AG08396 (cell line): ENCODE measurements around the gene EIF2AK2.

ENCODE experiments used
- DNase-seq: peaks from one replicate; pipeline ENCODE4 v3.0.0; 2012; ENCODE audit warnings: low spot score, mixed read lengths

Gene EIF2AK2

DNA sequence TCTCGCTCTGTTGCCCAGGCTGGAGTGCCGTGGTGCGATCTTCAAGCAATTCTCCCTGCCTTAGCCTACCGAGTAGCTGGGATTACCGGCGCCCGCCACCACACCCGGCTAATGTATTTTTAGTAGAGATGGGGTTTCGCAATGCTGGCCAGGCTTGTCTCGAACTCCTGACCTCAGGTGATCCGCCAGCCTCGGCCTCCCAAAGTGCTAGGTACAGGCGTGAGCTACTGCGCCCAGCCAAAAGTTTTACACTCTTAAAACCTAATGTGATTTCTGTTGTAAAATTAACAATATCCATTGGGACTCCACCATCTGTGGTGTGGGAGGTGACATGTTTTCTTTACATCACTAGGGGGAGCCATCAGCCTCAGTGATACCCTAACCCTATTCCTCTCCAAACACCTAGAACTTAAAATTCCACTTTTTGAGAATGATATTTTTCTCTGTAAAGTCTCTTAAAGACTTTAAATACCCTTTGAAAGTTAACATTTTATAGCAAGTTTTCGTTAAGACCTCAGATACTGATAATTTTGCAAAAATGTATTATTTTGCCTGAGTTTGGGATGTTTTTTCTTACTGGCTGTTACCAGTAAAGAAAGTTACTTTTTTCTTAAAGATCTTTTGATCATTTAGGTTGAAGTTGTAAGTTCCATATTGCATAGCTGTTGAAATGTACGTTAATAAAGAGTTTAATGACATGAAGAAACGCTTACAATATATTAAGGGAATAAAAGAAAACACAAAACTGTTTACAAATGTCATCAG is 11.6 kb upstream of the EIF2AK2 start:
- peak; percentile 64 for DNase-seq

DNA sequence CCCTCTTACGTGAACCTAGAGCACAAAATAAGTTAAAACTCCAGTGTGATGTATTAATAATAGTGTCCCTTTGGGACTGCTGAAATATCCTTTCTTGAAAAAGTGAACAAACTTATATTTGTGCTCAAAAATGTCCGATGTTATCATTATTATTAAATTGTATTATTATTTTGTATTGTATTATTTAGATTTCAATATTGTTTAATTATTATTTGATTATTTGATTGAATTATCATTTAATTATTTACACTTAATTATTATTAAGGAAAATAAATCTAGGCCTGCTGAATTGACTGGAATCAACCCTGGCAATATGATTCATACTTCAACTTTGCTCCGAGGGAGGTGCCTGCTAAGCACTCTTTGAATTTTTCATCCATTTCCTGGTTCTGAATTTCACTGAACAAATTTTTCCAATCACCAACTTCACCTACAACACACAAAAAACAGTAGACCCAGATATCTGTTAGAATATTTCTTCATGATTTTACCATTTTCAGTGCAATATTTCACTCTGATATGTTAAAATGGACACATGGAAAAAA is 10.9 kb upstream of the EIF2AK2 start:
- peak; percentile 28 for DNase-seq

DNA sequence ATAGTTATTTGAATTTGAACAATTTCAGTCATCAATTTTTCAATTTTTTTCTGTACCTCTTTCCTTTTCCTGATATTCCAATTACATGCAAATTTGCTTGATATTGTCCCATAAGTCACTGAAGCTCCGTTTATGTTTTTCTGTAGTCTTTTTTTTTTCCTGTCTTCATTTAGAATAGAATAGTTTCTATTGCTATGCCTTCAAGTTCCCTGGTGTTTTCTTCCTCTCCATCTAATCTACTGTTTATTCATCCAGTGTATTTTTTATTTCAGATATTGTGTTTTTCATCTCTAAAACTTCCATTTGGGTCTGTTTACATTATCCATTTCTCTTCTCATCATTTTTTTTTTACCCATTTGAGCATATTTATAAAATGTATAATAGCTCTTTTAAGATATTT is 8.0 kb upstream of the EIF2AK2 start:
- no peak for DNase-seq

DNA sequence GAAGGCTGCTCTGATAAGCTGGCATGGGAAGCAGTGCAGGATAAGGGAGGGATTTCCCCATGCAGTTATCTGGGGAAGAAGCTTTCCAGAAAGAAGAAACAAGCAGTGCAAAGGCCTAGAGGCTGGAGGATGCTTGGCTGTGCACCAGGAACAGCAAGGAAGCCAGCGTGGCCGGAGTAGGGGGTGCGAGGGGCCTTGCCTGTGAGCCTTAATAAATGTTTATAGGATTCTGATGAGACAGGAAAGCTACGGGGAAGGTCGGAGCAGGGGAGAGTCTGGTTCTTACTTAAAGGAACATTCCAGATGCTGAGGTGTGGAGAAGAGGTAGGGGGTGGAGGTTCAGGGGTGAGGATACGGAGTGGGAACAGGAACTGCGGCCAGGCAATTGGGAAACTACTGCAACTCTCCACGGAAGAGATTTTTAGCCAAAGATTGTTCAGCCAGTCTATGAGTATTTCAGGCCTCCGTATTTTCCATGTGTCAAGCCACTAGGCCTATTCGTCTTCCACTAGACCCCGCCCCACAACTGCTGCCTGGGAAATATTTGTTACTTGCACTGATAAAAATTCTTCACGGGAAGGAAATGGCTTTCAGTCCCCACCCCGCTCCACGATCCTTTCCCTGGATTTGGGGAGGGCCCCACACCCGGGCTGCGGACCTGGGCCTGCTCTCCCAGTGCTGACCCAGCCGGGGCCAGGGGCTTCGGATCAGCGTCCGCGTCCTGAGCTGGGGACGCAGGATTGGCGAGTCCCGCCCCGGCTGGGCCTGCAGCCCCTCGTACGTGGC is 516 bp downstream of the EIF2AK2 start:
- DNase-seq = peak; percentile 68

DNA sequence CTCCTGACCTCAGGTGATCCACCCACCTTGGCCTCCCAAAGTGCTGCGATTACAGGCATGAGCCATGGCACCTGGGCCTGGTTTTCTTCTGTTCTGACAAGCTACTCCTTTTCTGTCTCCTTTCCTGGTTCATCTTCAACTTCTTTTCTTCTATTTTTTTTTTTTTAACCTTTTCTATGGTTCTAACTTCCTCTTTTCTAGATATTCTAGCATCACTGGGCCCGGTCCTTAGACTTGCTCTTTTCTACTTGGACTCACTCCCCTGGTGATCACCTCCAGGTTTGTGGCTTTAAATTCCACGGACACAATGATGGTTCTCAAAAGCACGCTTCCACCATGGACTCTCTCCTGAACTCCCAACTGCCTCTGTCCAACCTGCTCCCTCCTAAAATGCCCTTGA is 2.0 kb downstream of the EIF2AK2 start:
- DNase-seq = no peak

DNA sequence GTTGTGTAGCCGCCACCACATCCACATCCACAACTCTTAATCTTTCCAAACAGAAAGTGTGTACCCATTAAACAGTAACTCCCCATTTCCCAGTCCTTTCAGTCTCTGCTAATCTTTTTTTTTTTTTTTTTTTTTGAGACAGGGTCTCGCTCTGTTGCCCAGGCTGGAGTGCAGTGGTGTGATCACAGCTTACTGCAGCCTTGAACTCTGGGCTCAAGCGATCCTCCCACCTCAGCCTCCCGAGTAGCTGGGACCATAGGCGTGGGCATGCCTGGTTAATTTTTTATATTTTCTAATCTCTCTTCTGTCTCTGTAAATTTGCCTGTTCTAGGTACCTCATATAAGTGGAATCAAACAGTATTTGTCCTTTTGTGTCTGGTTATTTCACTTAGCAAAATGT is 3.6 kb downstream of the EIF2AK2 start:
- no peak for DNase-seq

DNA sequence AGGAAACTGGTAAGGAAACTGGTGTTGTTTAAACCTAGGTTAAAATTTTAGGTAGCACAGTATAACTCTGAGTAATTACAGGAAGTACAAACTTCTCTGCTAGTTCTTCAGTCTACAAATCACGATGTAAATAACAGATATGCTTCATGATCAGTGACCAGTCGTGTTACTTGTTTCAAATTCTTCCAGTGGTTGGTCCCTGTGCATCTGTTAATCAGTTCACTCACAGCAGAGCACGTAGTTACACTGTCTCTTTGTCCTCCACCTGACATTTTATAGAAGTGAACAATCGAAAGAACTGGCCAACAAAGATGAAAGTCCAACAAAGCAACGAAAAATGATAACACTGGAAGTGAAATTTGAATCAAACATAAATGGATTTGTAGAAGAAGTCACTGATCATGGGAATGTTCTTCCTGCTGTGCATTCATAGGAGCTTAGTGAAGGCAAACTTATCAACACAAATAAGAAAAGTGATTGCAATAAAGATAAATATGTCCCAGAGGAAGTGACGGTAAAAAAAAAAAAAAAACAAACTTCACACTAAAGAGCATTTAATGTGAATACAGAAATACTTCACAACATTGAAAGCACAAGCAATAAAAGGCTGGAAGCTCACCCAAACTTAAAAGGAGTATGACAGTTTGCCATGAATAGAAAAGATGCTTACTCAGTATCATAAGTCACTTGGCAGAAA is 7.0 kb downstream of the EIF2AK2 start:
- DNase-seq = no peak

DNA sequence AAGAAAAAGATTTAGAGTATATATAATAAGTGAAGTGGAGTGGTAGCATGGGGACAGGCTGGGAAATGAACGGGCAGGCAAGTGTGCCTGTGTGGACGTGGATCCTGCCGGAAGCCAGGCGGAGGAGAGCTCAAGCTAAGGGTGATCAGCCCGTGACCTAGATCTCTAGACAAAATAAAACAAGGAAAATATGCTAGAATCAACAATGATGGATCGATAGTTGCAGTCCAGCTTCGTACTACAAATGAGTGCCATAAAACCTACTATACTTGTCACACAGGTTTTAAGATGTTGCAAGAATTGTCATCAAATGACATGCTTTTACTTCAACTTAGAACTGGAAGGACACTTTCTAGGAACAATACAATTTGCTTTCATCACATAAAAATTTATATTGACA is 8.5 kb downstream of the EIF2AK2 start:
- no peak for DNase-seq

DNA sequence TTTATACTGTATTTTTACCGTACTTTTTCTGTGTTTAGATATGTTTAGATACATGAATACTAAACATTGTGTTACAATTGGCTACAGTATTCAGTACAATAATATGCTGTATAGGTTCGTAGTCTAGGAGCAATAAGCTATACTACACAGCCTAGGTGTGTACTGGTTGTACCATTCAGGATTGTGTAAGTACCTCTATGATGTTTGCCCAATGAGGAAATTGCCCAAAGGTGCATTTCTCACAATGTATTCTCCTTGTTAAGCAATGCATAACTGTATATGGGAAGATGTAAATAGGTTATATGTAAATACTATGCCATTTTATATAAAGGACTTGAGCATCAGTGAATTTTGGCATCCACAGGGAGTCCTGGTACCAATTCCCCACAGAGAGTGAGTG is 10.7 kb downstream of the EIF2AK2 start:
- DNase-seq = no peak

DNA sequence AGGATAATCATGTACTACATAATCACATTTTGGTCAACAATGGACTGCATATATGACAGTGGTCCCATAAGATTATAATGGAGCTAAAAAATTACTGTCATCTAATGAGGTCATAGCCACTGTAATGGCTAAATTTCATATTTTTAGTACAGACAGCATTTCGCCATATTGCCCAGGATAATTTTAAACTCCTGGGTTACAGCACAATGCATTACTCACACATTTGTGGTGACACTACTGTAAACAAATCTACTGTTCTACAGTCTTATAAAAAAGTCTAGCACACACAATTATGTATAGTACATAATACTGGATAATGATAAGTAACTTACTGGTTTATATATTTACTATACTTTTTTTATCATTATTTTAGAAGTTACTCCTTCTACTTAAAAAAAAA is 12.8 kb downstream of the EIF2AK2 start:
- no peak for DNase-seq

DNA sequence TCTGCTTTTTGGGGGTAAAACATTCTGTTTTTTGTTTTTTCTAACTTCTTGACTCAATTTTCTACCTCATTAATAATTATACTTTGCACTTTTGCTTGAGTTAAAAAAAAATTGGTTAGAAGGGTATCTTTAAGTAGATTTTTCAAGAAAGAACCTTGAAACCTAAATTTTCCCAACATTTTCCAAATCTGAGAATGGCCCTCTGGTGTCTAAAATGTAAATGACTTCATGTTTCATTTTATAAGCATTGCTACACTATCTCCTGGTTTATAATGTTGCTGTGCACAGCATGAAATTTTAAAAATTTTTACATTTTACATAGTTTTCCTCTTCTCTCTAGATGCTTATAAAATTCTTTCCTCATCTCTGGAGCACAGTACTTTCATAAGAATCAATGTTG is 14.2 kb downstream of the EIF2AK2 start:
- no peak for DNase-seq

DNA sequence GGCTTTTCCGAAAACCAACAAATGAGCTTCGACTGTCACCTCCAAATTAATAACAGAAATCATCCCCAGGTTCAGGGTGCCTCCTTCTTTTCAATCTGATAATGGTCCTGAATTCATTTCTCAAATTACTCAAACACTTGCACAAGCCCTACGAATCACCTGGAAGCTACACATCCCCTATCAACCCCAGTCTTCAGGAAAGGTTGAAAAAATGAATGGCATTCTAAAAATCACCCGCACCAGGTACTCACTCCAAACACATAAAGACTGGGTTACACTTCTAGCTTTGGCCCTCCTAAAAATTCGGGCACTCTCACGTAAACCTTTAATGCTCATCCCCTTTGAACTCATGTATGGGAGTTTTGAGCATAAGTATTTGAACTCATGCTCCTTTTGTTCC is 23.9 kb downstream of the EIF2AK2 start:
- DNase-seq = no peak

DNA sequence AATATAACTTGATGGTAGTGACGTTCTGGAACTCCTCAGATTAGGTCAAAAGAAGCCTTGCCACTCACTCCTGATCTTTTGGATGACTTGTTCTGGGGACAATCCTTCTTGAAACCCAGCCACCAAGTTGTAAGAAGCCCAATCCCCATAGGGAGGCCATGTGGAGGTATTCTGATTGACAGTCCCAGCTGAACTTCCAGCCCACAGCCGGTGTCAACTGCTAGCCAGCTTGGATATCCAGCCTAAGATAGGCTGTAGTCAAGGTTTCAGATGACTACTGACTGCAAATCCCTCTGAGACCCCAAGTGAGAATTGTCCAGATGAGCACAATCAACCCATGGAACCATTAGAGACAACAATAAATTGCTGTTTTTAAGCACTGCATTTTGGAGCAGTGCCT is 31.4 kb downstream of the EIF2AK2 start:
- DNase-seq = no peak

DNA sequence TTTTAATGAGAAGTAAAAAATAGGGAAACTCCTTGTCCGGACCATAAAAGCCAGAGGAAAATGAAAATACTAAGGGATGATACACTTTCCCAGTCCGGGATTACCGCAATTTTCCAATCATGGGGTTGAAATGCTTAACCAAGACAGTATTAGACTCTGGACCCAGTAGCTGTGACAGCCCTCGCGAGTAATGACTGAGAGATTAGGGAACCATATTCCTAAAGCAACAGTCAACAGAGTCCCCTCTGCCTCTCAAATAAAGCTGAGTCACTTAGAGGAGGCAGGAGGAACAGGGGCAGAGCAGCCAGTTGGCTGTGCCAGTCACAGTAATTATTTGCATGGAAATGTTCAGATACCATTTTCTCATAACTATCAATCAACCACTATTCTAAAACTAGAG is 37.6 kb downstream of the EIF2AK2 start:
- DNase-seq = no peak

DNA sequence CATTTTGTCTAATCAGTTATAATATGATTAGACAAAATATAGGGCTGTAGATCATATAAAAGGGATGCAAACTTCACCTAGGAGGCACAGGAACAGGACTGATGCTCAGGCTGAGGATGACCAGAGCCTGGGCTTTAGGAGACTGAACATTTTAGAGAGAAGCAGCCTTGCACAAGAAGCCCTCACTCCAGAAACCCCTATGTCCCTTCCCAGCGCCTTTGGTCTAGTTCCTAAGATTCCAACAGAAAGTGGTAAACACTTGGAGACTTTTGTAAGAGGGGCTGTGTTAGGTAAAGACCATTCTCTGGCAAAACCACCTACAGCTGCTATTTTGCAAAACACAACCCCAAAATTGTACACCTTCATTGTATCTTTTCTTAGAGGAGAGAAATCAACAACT is 39.2 kb downstream of the EIF2AK2 start:
- DNase-seq = no peak

DNA sequence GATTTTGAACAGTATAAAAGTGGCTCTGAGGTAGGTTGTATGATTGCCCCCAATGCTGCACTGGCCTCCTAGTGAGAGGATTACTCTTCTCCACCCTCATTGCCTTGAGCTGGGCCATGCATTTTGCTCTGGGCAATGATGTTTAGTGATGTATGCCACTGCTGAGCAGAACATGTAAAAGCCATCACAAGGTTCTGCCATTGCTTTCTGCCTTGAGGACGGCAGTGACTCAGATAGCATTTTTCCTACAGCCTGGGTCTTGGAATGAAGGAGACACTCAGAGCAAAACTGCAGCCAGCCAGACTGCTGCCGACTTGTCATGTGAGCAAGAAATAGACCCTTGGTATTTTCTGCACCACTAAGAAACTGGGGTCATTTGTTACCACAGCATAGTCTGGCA is 44.8 kb downstream of the EIF2AK2 start:
- DNase-seq = no peak

DNA sequence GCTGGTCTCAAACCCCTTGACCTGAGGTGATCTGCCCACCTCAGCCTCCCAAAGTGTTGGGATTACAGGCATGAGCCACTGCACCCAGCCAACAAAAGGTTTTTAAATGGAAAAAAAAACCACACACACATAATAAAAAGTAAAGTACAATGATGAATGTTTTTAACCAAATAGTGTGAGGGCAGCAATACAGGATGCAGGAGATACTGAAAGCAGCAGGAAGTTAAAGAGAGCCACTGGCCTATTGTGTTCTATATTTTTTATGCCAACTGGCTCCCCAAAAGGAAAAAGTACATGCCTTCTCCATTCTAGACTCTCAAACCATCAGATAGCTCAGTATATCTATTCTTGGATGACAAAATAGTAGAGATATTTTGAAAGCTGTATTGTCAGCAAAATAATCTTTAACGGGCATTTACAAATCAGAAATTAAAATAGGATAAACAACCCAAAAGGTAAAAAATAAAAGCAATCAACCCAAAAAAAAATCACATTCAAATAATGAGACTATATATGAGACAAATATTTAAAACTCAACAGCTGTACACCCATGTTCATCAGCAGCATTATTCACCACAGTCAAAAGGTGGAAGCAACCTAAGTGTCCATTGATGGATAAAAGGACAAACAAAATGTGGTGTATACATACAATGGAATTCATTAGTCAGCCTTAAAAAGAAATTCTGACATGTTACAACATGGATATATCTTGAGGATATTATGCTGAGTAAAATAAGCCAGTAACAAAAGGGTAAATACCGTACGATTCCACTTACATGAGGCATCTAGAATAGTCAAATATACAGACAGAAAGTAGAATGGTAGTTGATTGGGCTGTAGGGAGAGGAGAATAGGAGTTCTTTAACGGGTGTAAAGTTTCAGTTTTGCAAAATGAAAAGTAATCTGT is 46.2 kb downstream of the EIF2AK2 start:
- no peak for DNase-seq

DNA sequence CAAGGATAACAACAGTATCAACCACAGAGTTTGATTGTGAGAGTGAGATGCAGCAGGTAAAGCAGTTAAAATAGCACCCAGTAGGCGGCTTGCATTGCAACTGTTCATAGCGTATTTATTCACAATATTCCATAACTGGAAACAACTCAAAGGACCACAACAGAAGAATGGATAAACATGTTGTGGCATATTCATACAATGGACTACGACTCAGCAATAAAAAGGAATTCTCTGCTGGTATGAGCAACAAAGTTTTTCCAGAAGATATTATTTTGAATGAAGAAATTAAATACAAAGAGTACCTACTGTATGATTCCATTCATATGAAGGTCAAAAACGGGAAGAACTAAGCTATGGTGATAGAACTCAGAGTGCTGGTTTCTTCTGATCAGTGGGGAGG is 47.3 kb downstream of the EIF2AK2 start:
- no peak for DNase-seq

DNA sequence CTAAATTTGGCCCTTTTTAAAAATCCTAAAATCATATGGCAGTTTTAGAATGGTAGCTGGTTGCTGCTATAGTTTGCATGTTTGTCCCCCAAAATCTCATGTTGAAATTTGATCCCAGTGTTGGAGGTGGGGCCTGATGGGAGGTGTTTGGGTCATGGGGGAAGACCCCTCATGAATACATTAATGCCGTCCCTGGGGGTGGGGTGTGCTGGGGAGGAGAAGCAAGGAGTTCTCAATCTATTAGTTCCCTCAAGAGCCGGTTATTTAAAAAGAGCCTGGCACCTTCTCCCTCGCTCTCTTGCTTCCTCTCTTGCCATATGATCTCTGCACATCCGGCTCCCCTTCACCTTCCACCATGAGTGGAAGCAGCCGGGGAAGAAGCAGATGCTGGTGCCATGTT is 51.6 kb downstream of the EIF2AK2 start:
- DNase-seq = no peak

DNA sequence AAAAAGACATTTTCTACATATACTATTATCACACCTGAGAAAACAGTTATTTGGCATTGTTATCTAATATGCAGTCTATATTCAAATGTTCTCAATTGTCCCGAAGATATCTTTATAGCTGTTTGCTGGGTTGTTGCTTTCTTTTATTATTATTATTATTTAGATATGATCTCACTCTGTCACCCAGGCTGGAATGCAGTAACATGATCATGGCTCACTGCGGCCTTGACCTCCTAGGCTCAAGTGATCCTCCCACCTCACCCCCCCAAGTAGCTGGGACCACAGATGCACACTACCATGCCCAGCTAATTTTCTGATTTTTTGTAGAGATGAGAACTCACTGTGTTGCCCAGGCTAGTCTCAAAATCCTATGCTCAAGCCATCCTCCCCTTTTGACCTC is 52.6 kb downstream of the EIF2AK2 start:
- no peak for DNase-seq

DNA sequence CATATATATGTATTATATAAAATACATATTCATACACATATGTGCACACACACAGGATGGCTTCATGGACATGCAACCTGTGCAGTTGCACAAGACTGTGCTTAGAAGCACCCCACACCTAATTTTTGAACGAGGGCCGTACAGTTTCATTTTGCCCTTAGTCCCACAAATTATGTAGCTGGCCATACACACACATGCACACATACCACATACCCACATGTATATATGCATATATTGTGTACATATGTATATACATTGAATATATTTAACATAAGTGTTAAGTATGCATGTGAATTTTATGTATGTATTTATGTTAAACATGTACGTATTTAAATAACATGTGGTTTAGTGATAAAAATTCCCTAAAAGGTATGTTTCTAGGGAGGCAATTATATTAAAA is 54.2 kb downstream of the EIF2AK2 start:
- no peak for DNase-seq

DNA sequence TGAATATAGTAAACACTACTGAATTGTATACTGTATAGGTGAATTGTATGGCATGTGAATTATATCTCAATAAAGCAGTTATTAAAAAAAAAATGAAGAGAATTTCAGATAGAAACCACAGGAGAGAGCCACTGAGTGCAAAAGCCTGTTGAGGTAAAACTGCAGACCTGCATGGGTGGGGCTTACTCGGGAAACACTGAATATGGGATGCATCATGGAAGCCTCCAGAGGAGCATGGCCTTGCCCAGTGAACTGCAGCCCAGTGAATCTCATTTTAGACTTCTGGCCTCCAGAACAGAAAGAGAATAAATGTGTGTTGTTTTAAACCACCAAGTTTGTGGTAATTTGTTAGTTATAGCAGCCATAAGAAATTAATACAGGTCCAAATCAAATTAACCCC is 56.7 kb downstream of the EIF2AK2 start:
- DNase-seq = no peak
